ENCODE data around the gene STIM2.

Gene STIM2

GRCh38 chr4:26907731-26908599 is 47.3 kb downstream of the STIM2 start:
- DNase-seq = no peak

GRCh38 chr4:26909369-26909768 is 48.7 kb downstream of the STIM2 start:
- DNase-seq = no peak

GRCh38 chr4:26911254-26911653 is 50.6 kb downstream of the STIM2 start:
- DNase-seq = no peak

GRCh38 chr4:26912069-26912468 is 51.4 kb downstream of the STIM2 start:
- DNase-seq = no peak

- no peak for DNase-seq
These were observed 52.2 kb downstream of the STIM2 start for GRCh38 chr4:26912810-26913209.

GRCh38 chr4:26916195-26916594 is 55.6 kb downstream of the STIM2 start:
- no peak for DNase-seq

GRCh38 chr4:26930964-26931363 is 70.3 kb downstream of the STIM2 start:
- no peak for DNase-seq

GRCh38 chr4:26931451-26931850 is 70.8 kb downstream of the STIM2 start:
- DNase-seq = no peak

GRCh38 chr4:26931966-26932365 is 71.3 kb downstream of the STIM2 start:
- DNase-seq = no peak

GRCh38 chr4:26935397-26935796 is 74.8 kb downstream of the STIM2 start:
- no peak for DNase-seq

GRCh38 chr4:26936284-26937065 is 75.8 kb downstream of the STIM2 start:
- no peak for DNase-seq

- no peak for DNase-seq
These were observed 76.5 kb downstream of the STIM2 start for GRCh38 chr4:26937139-26937538.

- DNase-seq = no peak
These were observed 76.9 kb downstream of the STIM2 start for GRCh38 chr4:26937567-26937966.

GRCh38 chr4:26938516-26938915 is 77.9 kb downstream of the STIM2 start:
- DNase-seq = no peak

GRCh38 chr4:26941951-26942350 is 81.3 kb downstream of the STIM2 start:
- DNase-seq = no peak

GRCh38 chr4:26942871-26943270 is 82.2 kb downstream of the STIM2 start:
- no peak for DNase-seq

GRCh38 chr4:26943391-26943790 is 82.8 kb downstream of the STIM2 start:
- DNase-seq = no peak

- DNase-seq = no peak
These were observed 85.2 kb downstream of the STIM2 start for GRCh38 chr4:26945794-26946193.

- DNase-seq = no peak
These were observed 86.7 kb downstream of the STIM2 start for GRCh38 chr4:26947318-26947717.

- DNase-seq = no peak
These were observed 89.8 kb downstream of the STIM2 start for GRCh38 chr4:26950446-26950845.

- DNase-seq = no peak
These were observed 92.2 kb downstream of the STIM2 start for GRCh38 chr4:26952891-26953290.

- no peak for DNase-seq
These were observed 92.7 kb downstream of the STIM2 start for GRCh38 chr4:26953366-26953765.

- DNase-seq = no peak
These were observed 93.3 kb downstream of the STIM2 start for GRCh38 chr4:26953770-26954423.

- DNase-seq = no peak
These were observed 94.6 kb downstream of the STIM2 start for GRCh38 chr4:26955241-26955640.
